GM23248 (cell line): ENCODE data around the gene MRPL24. TPM values are rescaled to one million over a fixed set of nuclear protein-coding genes. Genes with fewer than 3 reads are reported as not detected.

ENCODE experiments used
- DNase-seq: peaks from one replicate; pipeline ENCODE4 v3.0.0-alpha.2; 2015
- H2AFZ ChIP-seq: fragments of 200-600 bp; sonication (generic); 2 replicates; pipeline ENCODE4 v1.6.1; 2016; ENCODE audit warnings: antibody characterized with exemption
- H3F3A ChIP-seq: fragments of 200-600 bp; sonication (generic); 2 replicates; pipeline ENCODE4 v1.6.1; 2016; ENCODE audit warnings: mild to moderate bottlenecking, antibody characterized with exemption, mixed run types; ENCODE audit not compliant: insufficient read depth
- H3K27ac ChIP-seq: fragments of 200-600 bp; sonication (generic); 2 replicates; pipeline ENCODE4 v1.5.1; 2016; ENCODE audit warnings: mild to moderate bottlenecking
- H3K27me3 ChIP-seq: fragments of 200-600 bp; sonication (generic); replicated peaks from 2 replicates; pipeline ENCODE4 v1.6.1; 2016; ENCODE audit warnings: mild to moderate bottlenecking; ENCODE audit not compliant: insufficient read depth
- H3K36me3 ChIP-seq: fragments of 200-600 bp; sonication (generic); 2 replicates; pipeline ENCODE4 v1.6.1; 2016; ENCODE audit warnings: low read depth, mild to moderate bottlenecking
- H3K4me1 ChIP-seq: fragments of 200-600 bp; sonication (generic); 2 replicates; pipeline ENCODE4 v1.6.1; 2016; ENCODE audit warnings: mild to moderate bottlenecking; ENCODE audit not compliant: insufficient read depth
- H3K4me2 ChIP-seq: fragments of 200-600 bp; sonication (generic); one replicate; pipeline ENCODE4 v1.6.1; 2016; ENCODE audit warnings: mild to moderate bottlenecking; ENCODE audit not compliant: unreplicated experiment
- H3K4me3 ChIP-seq: fragments of 200-600 bp; sonication (generic); 2 replicates; pipeline ENCODE4 v1.5.1; 2016; ENCODE audit warnings: mild to moderate bottlenecking
- H3K79me2 ChIP-seq: fragments of 200-600 bp; sonication (generic); 2 replicates; pipeline ENCODE4 v1.6.1; 2016; ENCODE audit warnings: mild to moderate bottlenecking; ENCODE audit not compliant: insufficient read depth
- H3K9ac ChIP-seq: fragments of 200-600 bp; sonication (generic); 2 replicates; pipeline ENCODE4 v1.6.1; 2016; ENCODE audit warnings: mild to moderate bottlenecking
- H3K9me2 ChIP-seq: fragments of 200-600 bp; sonication (generic); 2 replicates; pipeline ENCODE4 v1.6.1; 2016; ENCODE audit warnings: mixed run types, mild to moderate bottlenecking, moderate library complexity; ENCODE audit not compliant: insufficient read depth
- H3K9me3 ChIP-seq: fragments of 200-600 bp; sonication (generic); one replicate; pipeline ENCODE4 v1.6.1; 2017; ENCODE audit warnings: low read depth
- H4K20me1 ChIP-seq: fragments of 200-600 bp; sonication (generic); 2 replicates; pipeline ENCODE4 v1.6.0; 2016; ENCODE audit not compliant: insufficient read depth
- EZH2 ChIP-seq: fragments of 200-600 bp; sonication (generic); IDR thresholded peaks from 2 replicates; pipeline ENCODE4 v1.6.1; 2018; ENCODE audit warnings: antibody characterized with exemption, mild to moderate bottlenecking; ENCODE audit not compliant: insufficient read depth, poor library complexity, severe bottlenecking
- EZH2phosphoT487 ChIP-seq: fragments of 200-600 bp; sonication (generic); IDR thresholded peaks from 2 replicates; pipeline ENCODE4 v1.6.1; 2018; ENCODE audit warnings: antibody characterized with exemption, moderate library complexity, mild to moderate bottlenecking, low read depth; ENCODE audit not compliant: insufficient read depth
- WGBS, 2 experiments: methylation state at CpG; one replicate each; pipeline ENCODE4 v1.1.6; 2015 to 2017; ENCODE audit warnings: low lambda C conversion rate in 2 of 2, low coverage in 1 of 2; ENCODE audit errors: missing lambda C conversion rate in 2 of 2; 5-methylcytosine and 5-hydroxymethylcytosine counted together
- in situ Hi-C: fragments of 300-500 bp; cut with MboI; formaldehyde crosslinking; loops from 2 replicates; pipeline ENCODE4 v1.15.0; 2020
- polyA plus RNA-seq: library from polyadenylated mRNA; unstranded; fragments of >200 nt; fragmentation: Nextera tagmentation; extraction: Ambion mirVana; gene quantifications from 2 replicates; pipeline ENCODE4 v1.2.1, GENCODE V29; 2016
- total RNA-seq: library from RNA; depleted of rRNA; stranded (reverse); fragments of >200 nt; shearing (Covaris generic); gene quantifications from 2 replicates; pipeline ENCODE4 v1.2.3, GENCODE V29; 2014; rRNA removed

The MRPL24 gene
- 49.2 and 55.7 TPM in 2 replicates for total RNA-seq
- 91.4 and 93.7 TPM in 2 replicates for polyA plus RNA-seq

- Histone ChIP-seq H2AFZ (peak within 1 kb of the TSS; percentile 66), H3K79me2 (peaks cover 71% of the 10 kb centered on the region), H3K9ac (peak within 1 kb of the TSS; percentile 86), H3K27me3 (no peaks in the 10 kb centered on the region), H3K9me3 (no peaks in the 10 kb centered on the region), H3K27ac (peak within 1 kb of the TSS; percentile 62), H4K20me1 (no peaks in the 10 kb centered on the region), H3K4me1 (peaks cover 22% of the 10 kb centered on the region), H3F3A (peaks cover 22% of the 10 kb centered on the region), H3K9me2 (no peaks in the 10 kb centered on the region), H3K4me2 (peak within 1 kb of the TSS; percentile 84), H3K4me3 (peak within 1 kb of the TSS; percentile 91), H3K36me3 (0 out of 2 replicates have a peak, but pooled peaks cover 15% of the 10 kb centered on the region)
- in situ Hi-C loops, result no loop called here
- 1 to 3% methylated on average over 38 of the region's 38 CpGs for WGBS, 2 experiments
- TF ChIP-seq EZH2phosphoT487, result no peak
- no peak for TF ChIP-seq EZH2
- DNase-seq, result peak; percentile 99
Measured at GRCh38 chr1:156740741-156741480, at the start of gene MRPL24. TSS of gene MRPL24 (minus strand) at chr1:156741088. CDS start at chr1:156738704, 2,384 bp downstream.

GRCh38 chr1:156789621-156790318, 48.9 kb upstream of the MRPL24 start:
- peaks cover 30% of the 10 kb centered on the region for H3K36me3 ChIP-seq
- H3K79me2 ChIP-seq, result peaks cover 64% of the 10 kb centered on the region
- no peak overlapping the region for H2AFZ ChIP-seq
- H3K4me1 ChIP-seq, result no peaks in the 10 kb centered on the region
- H3K9me3 ChIP-seq, result no peaks in the 10 kb centered on the region
- no peaks in the 10 kb centered on the region for H3K9me2 ChIP-seq
- H3K27ac ChIP-seq, result no peak overlapping the region
- DNase-seq, result no peak
- H3F3A ChIP-seq, result peaks cover 8% of the 10 kb centered on the region
- no peak overlapping the region for H3K9ac ChIP-seq
- in situ Hi-C loops, result loop anchor here (10.0 kb wide), 1 partner anchor 95 kb away; no protein-coding TSS in a partner anchor
- TF ChIP-seq EZH2phosphoT487 (no peak), EZH2 (no peak)
- H3K4me3 ChIP-seq, result no peak overlapping the region
- no peaks in the 10 kb centered on the region for H3K27me3 ChIP-seq
- peaks cover 6% of the 10 kb centered on the region; the same call in 1 of the 2 replicates for H4K20me1 ChIP-seq
- 91 to 92% methylated on average over 4 of the region's 4 CpGs for WGBS, 2 experiments
- H3K4me2 ChIP-seq, result no peak overlapping the region

GRCh38 chr1:156788136-156788535, 47.2 kb upstream of the MRPL24 start:
- Histone ChIP-seq H3F3A (peaks cover 5% of the 10 kb centered on the region; the same call in 1 of the 2 replicates), H2AFZ (no peak overlapping the region), H4K20me1 (peaks cover 6% of the 10 kb centered on the region; the same call in 1 of the 2 replicates), H3K9me3 (no peaks in the 10 kb centered on the region), H3K9me2 (no peaks in the 10 kb centered on the region), H3K9ac (no peak overlapping the region), H3K4me3 (no peak overlapping the region), H3K27ac (no peak overlapping the region), H3K79me2 (peaks cover 77% of the 10 kb centered on the region), H3K36me3 (peaks cover 19% of the 10 kb centered on the region; the same call in 1 of the 2 replicates), H3K27me3 (no peaks in the 10 kb centered on the region), H3K4me2 (no peak overlapping the region), H3K4me1 (no peaks in the 10 kb centered on the region)
- no peak for DNase-seq
- in situ Hi-C loops, result no loop called here
- TF ChIP-seq EZH2 (no peak), EZH2phosphoT487 (no peak)
- WGBS, 2 experiments, result 73 to 78% methylated on average over 2 of the region's 2 CpGs

GRCh38 chr1:156786640-156787039, 45.8 kb upstream of the MRPL24 start:
- H3K4me3 ChIP-seq, result no peak overlapping the region
- 91 to 93% methylated on average over 10 of the region's 10 CpGs for WGBS, 2 experiments
- H3K4me1 ChIP-seq, result peaks cover 7% of the 10 kb centered on the region
- in situ Hi-C loops, result no loop called here
- peaks cover 11% of the 10 kb centered on the region; the same call in 1 of the 2 replicates for H3K36me3 ChIP-seq
- H3F3A ChIP-seq, result peaks cover 10% of the 10 kb centered on the region
- no peaks in the 10 kb centered on the region for H3K9me3 ChIP-seq
- H3K9ac ChIP-seq, result no peak overlapping the region
- DNase-seq, result no peak
- H3K79me2 ChIP-seq, result peaks cover 92% of the 10 kb centered on the region
- no peak overlapping the region for H3K4me2 ChIP-seq
- no peak overlapping the region for H2AFZ ChIP-seq
- H3K9me2 ChIP-seq, result no peaks in the 10 kb centered on the region
- no peak for TF ChIP-seq EZH2phosphoT487
- no peak for TF ChIP-seq EZH2
- H3K27ac ChIP-seq, result no peak overlapping the region
- no peaks in the 10 kb centered on the region for H3K27me3 ChIP-seq
- H4K20me1 ChIP-seq, result peaks cover 13% of the 10 kb centered on the region; the same call in 1 of the 2 replicates
